Astrocyte (in vitro differentiated cells and primary cell): ENCODE data around the gene FAM210A. TPM values are rescaled to one million over a fixed set of nuclear protein-coding genes. Genes with fewer than 3 reads are reported as not detected.

Experiments used
- DNase-seq: peaks from one replicate; pipeline ENCODE4 v3.0.0-alpha.2; 2010; ENCODE audit warnings: low read depth
- FAIRE-seq: peaks from 2 replicates; lab custom pipeline; 2011; peaks lifted over from hg19 to GRCh38; lab: Jason Lieb, UNC
- H2AFZ ChIP-seq: 2 replicates; pipeline ENCODE4 v1.6.0; 2012; ENCODE audit warnings: low read depth, low read length, inconsistent platforms
- H3K27ac ChIP-seq: 2 replicates; pipeline ENCODE4 v1.5.1; 2011; ENCODE audit warnings: low read depth, low read length, inconsistent platforms
- H3K27me3 ChIP-seq: 2 replicates; pipeline ENCODE4 v1.6.0; 2011; ENCODE audit warnings: low read length, inconsistent platforms; ENCODE audit not compliant: insufficient read depth
- H3K36me3 ChIP-seq: 2 replicates; pipeline ENCODE4 v1.5.1; 2011; ENCODE audit warnings: low read length, inconsistent platforms; ENCODE audit not compliant: insufficient read depth
- H3K4me1 ChIP-seq: 2 replicates; pipeline ENCODE4 v1.5.1; 2011; ENCODE audit warnings: low read length, inconsistent platforms; ENCODE audit not compliant: insufficient read depth
- H3K4me2 ChIP-seq: 2 replicates; pipeline ENCODE4 v1.6.0; 2012; ENCODE audit warnings: low read length, inconsistent platforms
- H3K4me3 ChIP-seq: 2 replicates; pipeline ENCODE4 v1.5.1; 2011; ENCODE audit warnings: low read depth, mild to moderate bottlenecking, low read length, inconsistent platforms; ENCODE audit not compliant: insufficient read depth
- H3K79me2 ChIP-seq: 2 replicates; pipeline ENCODE4 v1.6.0; 2012; ENCODE audit warnings: mild to moderate bottlenecking, low read length, inconsistent platforms; ENCODE audit not compliant: insufficient read depth
- H3K9ac ChIP-seq: 2 replicates; pipeline ENCODE4 v1.6.0; 2012; ENCODE audit warnings: mild to moderate bottlenecking, low read length, inconsistent platforms
- H3K9me3 ChIP-seq: 2 replicates; pipeline ENCODE4 v1.5.1; 2012; ENCODE audit warnings: low read depth, mild to moderate bottlenecking, low read length, inconsistent platforms; ENCODE audit not compliant: insufficient read depth
- H4K20me1 ChIP-seq: 2 replicates; pipeline ENCODE4 v1.6.0; 2012; ENCODE audit warnings: low read length, inconsistent platforms; ENCODE audit not compliant: insufficient read depth
- H3K27ac Mint-ChIP-seq: one replicate; pipeline ENCODE4 v1.8.0; 2021; ENCODE audit warnings: mild to moderate bottlenecking, mixed read lengths; ENCODE audit not compliant: unreplicated experiment
- H3K27me3 Mint-ChIP-seq: one replicate; pipeline ENCODE4 v1.8.0; 2021; ENCODE audit warnings: low read depth, mixed read lengths; ENCODE audit not compliant: unreplicated experiment
- H3K36me3 Mint-ChIP-seq: one replicate; pipeline ENCODE4 v1.8.0; 2021; ENCODE audit warnings: low read depth, mixed read lengths; ENCODE audit not compliant: unreplicated experiment
- H3K4me1 Mint-ChIP-seq: one replicate; pipeline ENCODE4 v1.8.0; 2021; ENCODE audit warnings: low read depth, mixed read lengths; ENCODE audit not compliant: unreplicated experiment
- H3K4me3 Mint-ChIP-seq: one replicate; pipeline ENCODE4 v1.8.0; 2021; ENCODE audit warnings: mild to moderate bottlenecking, moderate library complexity, mixed read lengths; ENCODE audit not compliant: unreplicated experiment
- H3K9me3 Mint-ChIP-seq: one replicate; pipeline ENCODE4 v1.8.0; 2021; ENCODE audit warnings: mild to moderate bottlenecking, mixed read lengths; ENCODE audit not compliant: unreplicated experiment
- EZH2 ChIP-seq: IDR thresholded peaks from 2 replicates; pipeline ENCODE4 v1.6.1; 2012; ENCODE audit warnings: mild to moderate bottlenecking, low read length, inconsistent platforms; ENCODE audit not compliant: insufficient read depth
- total RNA-seq: library from RNA; stranded (reverse); gene quantifications from 2 replicates; pipeline ENCODE4 v1.2.1, GENCODE V29; 2021
- TF ChIP-seq, protein P1 (sequence below): IDR thresholded peaks from 2 replicates; pipeline ENCODE4 v1.5.1; 2011; ENCODE audit warnings: low read depth, mild to moderate bottlenecking, inconsistent platforms, low read length, moderate library complexity; ENCODE audit not compliant: insufficient read depth

The FAM210A gene
- total RNA-seq, 1 donor from 2014 or later, result 21.9 TPM

GRCh38 chr18:13643261-13643751, 83.1 kb downstream of the FAM210A start:
- FAIRE-seq, result no peak
- Histone ChIP-seq H2AFZ (no peak overlapping the region), H3K27ac (no peak overlapping the region), H3K4me1 (no peaks in the 10 kb centered on the region), H3K4me2 (no peak overlapping the region), H3K9ac (no peak overlapping the region), H3K79me2 (no peaks in the 10 kb centered on the region), H3K4me3 (no peak overlapping the region), H3K9me3 (no peaks in the 10 kb centered on the region), H4K20me1 (no peaks in the 10 kb centered on the region), H3K36me3 (no peaks in the 10 kb centered on the region), H3K27me3 (peaks cover 11% of the 10 kb centered on the region)
- H3K27me3 Mint-ChIP-seq, result peaks cover 9% of the 10 kb centered on the region
- no peak for DNase-seq
- H3K4me3 Mint-ChIP-seq, result no peak overlapping the region
- no peak for TF ChIP-seq EZH2
- TF ChIP-seq, protein P1, sequence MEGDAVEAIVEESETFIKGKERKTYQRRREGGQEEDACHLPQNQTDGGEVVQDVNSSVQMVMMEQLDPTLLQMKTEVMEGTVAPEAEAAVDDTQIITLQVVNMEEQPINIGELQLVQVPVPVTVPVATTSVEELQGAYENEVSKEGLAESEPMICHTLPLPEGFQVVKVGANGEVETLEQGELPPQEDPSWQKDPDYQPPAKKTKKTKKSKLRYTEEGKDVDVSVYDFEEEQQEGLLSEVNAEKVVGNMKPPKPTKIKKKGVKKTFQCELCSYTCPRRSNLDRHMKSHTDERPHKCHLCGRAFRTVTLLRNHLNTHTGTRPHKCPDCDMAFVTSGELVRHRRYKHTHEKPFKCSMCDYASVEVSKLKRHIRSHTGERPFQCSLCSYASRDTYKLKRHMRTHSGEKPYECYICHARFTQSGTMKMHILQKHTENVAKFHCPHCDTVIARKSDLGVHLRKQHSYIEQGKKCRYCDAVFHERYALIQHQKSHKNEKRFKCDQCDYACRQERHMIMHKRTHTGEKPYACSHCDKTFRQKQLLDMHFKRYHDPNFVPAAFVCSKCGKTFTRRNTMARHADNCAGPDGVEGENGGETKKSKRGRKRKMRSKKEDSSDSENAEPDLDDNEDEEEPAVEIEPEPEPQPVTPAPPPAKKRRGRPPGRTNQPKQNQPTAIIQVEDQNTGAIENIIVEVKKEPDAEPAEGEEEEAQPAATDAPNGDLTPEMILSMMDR, result no peak
- H3K4me1 Mint-ChIP-seq, result peaks cover 7% of the 10 kb centered on the region
- peaks cover 6% of the 10 kb centered on the region for H3K36me3 Mint-ChIP-seq
- no peak overlapping the region for H3K27ac Mint-ChIP-seq
- H3K9me3 Mint-ChIP-seq, result peaks cover 7% of the 10 kb centered on the region

DNA sequence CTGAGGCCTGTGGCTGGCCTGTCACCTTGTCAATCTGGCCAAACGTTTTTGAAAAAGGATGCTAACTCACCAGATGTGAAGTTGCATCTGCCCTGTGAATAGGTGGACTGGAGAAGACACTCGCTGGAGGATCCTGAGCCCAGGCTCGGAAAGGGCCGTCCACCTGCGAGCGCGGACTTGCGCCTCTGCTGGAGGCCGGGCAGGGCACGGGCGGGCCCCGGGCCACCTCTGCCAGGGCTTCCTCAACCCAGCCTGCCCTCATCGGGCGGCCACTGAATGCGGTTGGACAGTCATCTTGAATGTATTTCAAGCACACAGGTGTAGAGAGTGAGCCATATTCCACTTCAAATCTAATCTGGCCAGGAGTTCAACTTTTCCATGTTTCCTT, 83.9 kb downstream of the FAM210A start:
- Histone ChIP-seq H3K4me2 (peak overlapping the region; percentile 77), H3K79me2 (no peaks in the 10 kb centered on the region), H3K27ac (no peak overlapping the region), H3K4me3 (no peak overlapping the region), H3K9ac (no peak overlapping the region), H3K9me3 (no peaks in the 10 kb centered on the region), H3K27me3 (peaks cover 11% of the 10 kb centered on the region), H3K4me1 (no peaks in the 10 kb centered on the region), H3K36me3 (no peaks in the 10 kb centered on the region), H4K20me1 (no peaks in the 10 kb centered on the region), H2AFZ (peak overlapping the region; percentile 52)
- TF ChIP-seq, protein P1, result no peak
- no peak for TF ChIP-seq EZH2
- no peak overlapping the region for H3K27ac Mint-ChIP-seq
- H3K36me3 Mint-ChIP-seq, result peaks cover 3% of the 10 kb centered on the region
- peaks cover 9% of the 10 kb centered on the region for H3K27me3 Mint-ChIP-seq
- H3K9me3 Mint-ChIP-seq, result peaks cover 7% of the 10 kb centered on the region
- DNase-seq, result no peak
- peaks cover 6% of the 10 kb centered on the region for H3K4me1 Mint-ChIP-seq
- no peak for FAIRE-seq
- H3K4me3 Mint-ChIP-seq, result no peak overlapping the region
